NCI-H2171 (cell line): ENCODE results near the gene C11orf58.

Experiments used
- DNase-seq: peaks from one replicate; lab custom pipeline; 2025; lab: John Stamatoyannopoulos, UW

The C11orf58 gene

DNA sequence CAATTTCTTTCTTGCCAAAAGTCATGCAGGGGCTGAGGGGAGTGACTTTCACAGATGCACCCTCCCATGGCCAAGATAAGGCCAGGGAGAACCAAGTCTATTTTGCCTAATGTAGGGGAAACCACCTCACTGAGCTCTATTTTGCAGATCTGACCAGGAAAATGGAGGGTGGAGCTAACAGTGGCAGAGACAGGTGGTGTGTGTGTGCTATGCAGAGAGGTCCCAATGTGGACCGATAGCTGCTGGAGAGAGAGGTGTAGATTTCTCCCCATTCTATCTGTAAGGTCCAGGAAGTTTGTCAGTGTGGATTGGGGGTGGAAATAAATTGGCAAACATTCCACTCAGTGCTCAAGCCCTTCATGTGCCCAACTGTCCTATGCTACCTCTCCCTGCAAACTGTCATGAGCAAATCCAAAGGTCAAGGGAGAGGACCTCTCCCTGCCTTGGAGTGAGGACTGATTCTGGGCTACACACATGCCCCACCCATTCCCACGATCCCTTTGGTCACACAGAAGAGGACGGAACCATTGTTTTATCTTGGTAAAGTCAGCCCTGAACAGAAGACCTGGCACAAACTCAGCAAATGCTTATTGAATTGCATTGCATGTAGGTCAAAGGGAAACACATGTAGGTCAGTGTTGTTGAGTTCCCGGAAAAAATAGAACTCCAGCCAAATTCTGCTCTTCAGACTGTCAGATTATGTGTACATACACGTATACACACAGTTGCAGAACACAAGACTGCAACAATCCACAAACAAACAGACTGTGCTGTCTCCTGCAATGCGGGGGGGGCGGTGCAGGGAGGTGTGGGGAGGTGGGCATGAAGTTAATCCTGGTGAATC is 65.9 kb downstream of the C11orf58 start:
- no peak for DNase-seq

DNA sequence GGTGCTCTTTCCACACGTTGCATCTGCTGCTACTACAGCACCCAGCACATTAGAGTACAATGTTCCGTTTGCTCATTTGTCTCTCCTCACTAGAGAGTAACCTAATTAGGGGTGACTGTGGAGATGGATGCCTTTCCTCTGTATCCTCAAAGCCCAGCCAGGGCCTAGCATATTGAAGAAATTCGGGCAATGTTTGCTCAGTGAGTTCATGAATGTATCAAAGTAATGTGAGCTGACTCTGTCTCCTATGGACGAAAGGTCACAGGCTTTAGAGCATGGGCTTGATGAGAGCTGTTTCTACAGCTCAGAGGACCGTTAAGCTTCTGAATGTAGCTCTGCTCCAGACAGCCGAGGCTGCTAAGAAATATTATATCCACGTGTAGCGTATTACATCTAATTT is 67.5 kb downstream of the C11orf58 start:
- DNase-seq, result no peak

DNA sequence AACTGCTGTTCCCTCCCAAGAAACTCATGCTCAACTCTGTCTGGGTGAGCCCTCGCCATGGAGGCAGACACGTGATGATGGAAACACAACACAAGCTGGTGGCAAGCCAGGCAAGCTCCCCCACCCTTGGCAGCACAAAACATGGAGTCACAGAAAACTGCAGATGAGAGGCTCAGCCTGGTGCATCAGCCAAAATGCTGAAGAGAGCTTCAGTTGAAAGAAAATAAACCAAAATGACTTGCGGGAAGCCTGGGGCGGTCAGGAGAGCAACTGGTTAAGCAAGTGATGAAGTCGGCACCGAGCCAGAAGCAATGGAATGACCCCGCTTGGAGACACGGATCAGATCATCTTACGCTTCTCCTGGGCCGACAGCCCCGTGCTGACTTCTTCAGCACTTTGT is 68.3 kb downstream of the C11orf58 start:
- no peak for DNase-seq

DNA sequence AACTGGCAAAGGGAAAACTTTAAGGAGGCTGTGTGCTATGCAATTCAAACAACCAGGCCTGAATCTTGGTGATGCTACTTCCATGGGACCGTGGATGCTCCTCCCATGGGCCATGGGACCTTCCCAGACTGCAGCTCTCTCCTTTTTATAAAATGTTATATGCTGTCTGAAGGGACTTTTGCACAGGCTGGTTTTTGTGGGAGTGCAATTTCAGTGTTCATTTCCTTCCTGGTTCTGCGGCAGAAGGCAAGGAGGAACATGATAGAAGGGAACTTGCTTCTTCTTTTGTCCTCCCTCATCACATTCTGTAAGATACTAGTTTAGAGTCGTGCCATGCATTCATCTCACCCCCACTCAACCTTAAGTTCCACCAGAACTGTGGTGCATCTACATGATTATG is 68.9 kb downstream of the C11orf58 start:
- DNase-seq, result no peak
